B cell (primary cell): ENCODE results near the gene IL17REL.
"Not testable (repeated sequence)": the region's sequence is repeated elsewhere in the genome, so short reads cannot be mapped to it uniquely, and the experiment has no call there.

Experiments
- EZH2 ChIP-seq: IDR thresholded peaks from 2 replicates; pipeline ENCODE4 v1.6.1; 2012; ENCODE audit warnings: borderline replicate concordance, low read depth, mild to moderate bottlenecking, moderate library complexity, low read length; ENCODE audit not compliant: insufficient read depth, poor library complexity, severe bottlenecking
- TF ChIP-seq, protein P1 (sequence below): fragments of 200-600 bp; IDR thresholded peaks from one replicate; pipeline ENCODE4 v1.8.0; 2022; ENCODE audit warnings: antibody characterized with exemption, mild to moderate bottlenecking

DNA sequence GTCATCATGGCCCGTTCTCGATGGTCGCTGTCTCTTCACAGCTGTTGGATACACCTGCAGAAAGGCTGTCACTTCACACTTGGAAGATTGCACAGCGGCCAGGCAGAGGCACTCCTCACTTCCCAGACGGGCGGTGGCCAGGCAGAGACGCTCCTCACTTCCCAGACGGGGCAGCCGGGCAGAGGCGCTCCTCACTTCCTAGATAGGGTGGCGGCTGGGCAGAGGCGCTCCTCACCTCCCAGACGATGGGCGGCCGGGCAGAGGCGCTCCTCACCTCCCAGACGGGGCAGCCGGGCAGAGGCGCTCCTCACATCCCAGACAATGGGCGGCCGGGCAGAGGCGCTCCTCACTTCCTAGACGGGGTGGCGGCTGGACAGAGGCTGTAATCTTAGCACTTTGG is 22.7 kb downstream of the IL17REL start:
- TF ChIP-seq, protein P1, sequence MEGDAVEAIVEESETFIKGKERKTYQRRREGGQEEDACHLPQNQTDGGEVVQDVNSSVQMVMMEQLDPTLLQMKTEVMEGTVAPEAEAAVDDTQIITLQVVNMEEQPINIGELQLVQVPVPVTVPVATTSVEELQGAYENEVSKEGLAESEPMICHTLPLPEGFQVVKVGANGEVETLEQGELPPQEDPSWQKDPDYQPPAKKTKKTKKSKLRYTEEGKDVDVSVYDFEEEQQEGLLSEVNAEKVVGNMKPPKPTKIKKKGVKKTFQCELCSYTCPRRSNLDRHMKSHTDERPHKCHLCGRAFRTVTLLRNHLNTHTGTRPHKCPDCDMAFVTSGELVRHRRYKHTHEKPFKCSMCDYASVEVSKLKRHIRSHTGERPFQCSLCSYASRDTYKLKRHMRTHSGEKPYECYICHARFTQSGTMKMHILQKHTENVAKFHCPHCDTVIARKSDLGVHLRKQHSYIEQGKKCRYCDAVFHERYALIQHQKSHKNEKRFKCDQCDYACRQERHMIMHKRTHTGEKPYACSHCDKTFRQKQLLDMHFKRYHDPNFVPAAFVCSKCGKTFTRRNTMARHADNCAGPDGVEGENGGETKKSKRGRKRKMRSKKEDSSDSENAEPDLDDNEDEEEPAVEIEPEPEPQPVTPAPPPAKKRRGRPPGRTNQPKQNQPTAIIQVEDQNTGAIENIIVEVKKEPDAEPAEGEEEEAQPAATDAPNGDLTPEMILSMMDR, result not testable (repeated sequence)
- not testable (repeated sequence) for TF ChIP-seq EZH2
